NCI-H2107 treated with DMSO at 0.1 percent for 48 hours (cell line): ENCODE data around the gene SELENOI.
"Not testable (repeated sequence)": the region's sequence is repeated elsewhere in the genome, so short reads cannot be mapped to it uniquely, and the experiment has no call there.

ENCODE experiments used
- DNase-seq: peaks from one replicate; lab custom pipeline; 2025; ENCODE audit not compliant: unreplicated experiment; lab: John Stamatoyannopoulos, UW

SELENOI gene

DNA sequence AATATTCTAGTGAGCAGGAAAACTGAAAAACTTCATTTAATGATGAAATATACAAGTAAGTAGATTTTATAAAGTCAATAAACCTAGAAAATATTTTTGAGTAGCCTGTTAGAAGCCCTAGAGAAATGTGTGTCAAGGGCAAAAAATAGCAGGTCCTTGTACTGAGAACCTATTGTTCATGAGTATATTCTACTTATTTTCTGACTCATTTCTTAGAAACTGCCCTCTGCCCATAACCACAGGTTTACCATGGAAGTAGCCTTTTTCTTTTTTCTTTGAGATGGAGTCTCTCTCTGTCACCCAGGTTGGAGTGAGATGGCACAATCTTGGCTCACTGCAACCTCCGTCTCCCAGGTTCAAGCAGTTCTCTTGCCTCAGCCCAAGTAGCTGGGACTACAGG lies 19.4 kb upstream of the SELENOI start:
- DNase-seq: no peak

DNA sequence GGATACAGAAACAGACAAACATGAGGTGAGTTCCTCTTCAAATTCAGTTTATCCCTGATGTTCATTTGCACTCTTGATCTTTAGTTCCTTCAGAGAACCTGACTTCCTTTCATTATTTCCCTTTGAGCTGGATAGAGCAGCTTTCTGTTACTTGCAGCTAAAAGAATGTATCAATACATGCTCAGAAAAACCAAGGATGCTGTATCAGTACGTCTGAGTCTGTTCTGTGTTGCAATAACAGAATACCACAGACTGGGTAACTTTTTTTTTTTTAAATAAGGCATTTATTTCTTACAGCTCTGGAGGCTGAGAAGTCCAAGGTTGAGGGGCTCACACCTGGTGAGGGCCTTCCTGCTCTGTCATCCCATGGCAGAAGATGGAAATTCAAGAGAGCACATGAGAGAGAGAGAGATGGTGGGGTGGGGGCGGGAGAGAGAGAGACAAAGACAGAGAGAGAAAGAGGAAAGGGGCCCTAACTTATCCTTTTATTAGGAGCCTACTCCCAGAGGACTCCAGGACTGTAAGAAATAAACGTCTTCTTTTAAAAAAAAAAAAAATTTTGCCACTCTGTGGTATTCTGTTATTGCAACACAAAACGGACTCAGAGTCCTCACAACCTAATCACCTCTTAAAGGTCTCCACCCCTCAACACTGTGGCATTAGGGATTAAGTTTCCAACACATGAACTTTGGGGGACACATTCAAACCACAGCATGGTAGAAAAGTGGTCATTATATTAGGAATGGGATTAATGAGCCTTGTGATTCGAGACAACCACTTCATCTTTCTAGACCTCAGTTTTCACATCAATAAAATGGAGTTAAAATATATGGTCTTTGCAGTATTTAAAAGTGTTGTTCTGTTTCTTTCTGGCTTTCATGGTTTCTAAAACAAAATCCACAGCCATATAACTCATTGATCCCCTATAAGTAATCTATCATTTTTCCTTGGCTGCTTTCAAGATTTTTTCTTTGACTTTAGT lies 18.4 kb upstream of the SELENOI start:
- DNase-seq: no peak

DNA sequence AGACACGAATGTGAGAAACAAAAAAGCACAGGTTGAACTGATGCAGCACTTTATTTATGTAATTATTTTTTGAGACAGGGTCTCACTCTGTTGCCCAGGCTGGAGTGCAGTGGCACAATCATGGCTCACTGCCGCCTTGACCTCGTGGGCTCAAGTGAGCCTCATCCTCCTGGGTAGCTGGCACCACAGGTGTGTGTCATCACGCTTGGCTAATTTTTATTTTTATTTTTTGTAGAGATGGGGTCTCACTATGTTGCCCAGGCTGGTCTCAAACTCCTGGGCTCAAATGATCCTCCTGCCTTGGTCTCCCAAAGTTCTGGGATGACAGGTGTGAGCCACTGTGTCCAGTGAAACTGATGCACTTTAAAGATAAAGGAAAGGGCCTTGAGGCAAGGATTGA lies 16.9 kb upstream of the SELENOI start:
- DNase-seq: not testable (repeated sequence)

DNA sequence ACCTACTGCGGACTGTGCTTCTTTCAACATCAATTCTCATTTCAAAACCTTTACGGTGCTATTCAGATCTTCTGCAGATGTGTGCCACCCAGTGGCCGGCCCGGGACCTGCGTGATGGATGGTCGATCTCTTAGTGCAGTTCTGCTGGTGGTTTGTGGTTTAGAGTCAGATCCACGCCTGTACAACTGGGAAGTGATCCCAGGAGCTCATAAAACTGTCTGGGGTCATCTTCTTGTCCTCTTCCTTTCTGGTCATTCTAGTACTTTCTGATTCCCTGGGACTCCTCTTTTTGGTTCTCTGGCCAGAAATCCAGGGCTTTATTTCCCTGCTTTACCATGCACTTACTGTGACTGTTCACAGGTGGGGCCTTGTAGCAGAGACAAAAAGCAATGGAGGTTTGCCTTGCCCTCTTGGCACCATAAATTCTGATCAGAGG lies 15.8 kb upstream of the SELENOI start:
- DNase-seq: peak; percentile 71

DNA sequence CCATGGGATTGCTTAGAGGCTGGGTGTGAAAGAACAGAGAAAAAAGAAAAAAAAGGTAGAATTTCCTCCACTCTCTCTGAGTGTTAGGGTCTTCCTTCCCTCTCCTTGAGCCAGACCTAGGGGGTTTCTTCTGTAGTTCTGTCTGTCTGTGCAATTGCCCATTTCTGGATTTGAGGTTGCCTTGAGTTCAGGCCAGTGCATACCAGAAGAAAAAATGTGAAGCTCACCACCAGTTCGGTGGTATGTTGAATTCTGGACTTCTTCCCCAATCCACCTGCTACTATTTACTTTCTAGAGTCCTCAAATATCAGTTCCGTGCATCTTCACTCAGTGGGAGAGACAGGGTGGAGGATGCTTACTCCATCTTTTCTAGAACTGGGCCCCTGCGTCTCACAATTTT lies 15.3 kb upstream of the SELENOI start:
- no peak for DNase-seq

DNA sequence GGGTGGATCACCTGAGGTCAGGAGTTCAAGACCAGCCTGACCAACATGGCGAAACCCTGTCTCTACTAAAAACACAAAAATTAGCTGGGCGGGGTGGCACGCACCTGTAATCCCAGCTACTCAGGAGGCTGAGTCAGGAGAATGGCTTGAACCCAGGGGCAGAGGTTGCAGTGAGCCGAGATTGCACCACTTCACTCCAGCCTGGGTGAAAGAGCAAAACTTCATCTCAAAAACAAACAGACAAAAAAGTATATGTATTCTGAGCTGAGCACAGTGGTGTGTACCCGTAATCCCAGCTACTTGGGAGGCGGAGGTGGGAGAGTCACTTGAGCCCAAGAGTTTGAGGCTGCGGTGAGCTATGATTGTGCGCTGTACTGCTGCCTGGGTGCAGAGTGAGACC lies 14.6 kb upstream of the SELENOI start:
- DNase-seq: not testable (repeated sequence)

DNA sequence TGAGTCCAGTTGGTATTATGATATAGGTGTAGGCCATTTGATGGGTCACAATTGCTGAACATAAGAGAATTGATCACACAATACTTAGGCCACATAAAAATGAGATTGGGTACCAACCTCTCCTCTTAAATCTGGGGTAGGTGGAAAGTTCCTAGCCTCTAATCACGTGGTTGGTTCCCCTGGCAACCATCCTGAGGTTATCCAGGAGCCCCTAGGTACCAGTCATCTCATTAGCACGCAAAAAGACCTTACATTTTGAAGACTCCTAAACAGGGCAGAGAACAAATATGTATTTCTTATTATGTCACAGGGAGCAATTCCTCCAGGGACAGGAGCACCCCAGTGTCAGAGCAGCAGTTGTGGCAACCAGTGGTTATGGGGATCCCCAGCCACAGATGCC lies 12.7 kb upstream of the SELENOI start:
- no peak for DNase-seq

DNA sequence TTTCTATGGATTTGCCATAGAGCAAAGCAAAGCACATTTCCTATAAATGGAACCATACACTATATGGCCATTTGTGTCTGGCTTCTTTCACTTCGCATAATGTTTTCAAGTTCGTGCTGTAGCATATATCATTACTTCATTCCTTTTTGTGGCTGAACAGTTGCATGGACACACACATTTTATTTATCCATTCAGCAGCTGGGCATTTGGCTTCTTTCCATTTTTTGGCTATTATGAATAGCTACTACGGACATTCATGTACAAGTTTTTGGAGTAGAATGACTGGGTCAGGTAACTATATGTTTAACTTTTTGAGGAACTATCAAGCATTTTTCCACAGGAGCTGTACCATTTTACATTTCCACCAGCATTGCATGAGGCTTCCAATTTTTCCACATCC lies 10.7 kb upstream of the SELENOI start:
- no peak for DNase-seq

DNA sequence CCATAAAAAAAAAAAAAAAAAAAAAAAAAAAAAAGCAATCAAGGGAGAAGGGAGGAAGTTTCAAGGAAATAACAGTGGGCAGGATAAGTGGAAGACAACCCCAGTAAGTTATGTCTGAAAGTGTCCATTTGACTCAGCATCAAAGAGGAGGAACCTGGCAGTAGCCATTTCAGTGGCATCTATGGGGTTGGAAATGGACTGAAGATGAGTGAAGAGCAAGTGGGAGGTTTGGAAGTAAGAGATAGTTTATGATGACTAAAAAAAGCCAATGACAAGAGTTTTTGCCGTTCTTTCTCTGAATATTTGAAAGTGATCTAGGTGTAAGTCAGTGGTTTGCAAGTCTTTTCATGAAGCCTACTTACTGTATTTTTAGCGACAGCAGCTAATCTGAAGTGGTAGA lies 9.2 kb upstream of the SELENOI start:
- no peak for DNase-seq

DNA sequence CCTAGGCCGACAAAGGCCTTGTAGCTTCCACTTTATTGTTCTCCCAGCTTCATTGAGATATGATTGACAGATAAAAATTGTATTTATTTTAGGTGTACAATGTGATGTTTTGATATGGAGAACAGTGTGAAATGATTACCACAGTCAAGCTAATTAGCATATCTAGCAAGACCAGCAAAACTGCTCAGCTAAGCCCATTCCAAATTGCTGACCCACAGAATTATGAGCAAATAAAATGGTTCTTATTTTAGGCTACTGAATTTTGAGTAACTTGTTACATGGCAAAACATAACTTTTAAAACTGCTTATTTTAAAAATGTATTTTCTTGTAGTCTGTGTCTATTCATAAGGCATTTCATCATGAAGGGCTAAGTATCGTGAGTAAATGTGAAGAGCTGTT lies 8.6 kb upstream of the SELENOI start:
- DNase-seq: no peak

DNA sequence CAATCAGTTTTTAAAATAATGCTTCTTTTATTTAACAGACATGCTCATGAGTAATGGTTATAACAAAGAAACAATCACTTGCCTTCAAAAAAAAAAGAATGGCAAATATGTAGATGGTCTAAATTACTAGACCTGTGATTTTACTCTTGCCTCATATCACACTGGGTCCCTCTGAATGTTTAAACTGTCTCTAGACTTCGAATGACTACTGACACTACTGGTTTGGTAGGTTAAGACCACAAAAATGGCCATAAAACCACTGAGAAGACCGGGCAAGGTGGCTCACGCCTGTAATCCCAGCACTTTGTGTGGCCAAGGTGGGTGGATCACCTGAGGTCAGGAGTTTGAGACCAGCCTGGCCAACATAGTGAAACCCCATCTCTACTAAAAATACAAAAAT lies 5.1 kb upstream of the SELENOI start:
- no peak for DNase-seq

DNA sequence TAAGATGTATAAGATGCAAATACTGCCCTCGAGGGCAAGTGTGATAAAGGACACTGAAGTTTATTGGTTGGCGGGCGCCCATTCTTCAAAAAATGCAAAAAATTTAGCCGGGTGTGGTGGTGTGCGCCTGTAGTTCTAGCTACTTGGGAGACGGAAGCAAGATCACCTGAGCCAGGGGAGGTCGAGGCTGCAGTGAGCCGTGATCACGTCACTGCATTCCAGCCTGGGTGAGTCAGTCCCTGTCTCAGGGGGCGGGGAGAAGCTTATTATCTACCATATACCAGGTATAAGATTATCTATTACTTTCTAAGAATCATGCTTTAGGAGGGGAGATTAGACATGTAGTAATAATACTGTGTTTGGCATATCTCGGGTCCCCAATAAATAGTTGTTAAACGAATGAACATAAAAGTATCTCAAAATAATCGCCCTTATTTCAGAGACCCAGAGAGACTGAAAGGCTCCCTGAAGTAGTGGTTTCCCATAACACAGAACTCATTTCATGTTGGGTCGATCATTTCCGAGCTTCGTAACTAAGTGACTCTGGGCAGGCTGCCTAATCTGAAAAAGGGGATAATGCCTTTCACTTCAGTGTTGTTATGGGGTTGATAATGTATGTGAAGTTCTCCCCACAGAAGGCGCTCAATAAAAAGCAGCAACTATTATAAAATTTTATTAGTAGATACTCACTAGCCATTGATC lies 1.2 kb upstream of the SELENOI start:
- DNase-seq: no peak

DNA sequence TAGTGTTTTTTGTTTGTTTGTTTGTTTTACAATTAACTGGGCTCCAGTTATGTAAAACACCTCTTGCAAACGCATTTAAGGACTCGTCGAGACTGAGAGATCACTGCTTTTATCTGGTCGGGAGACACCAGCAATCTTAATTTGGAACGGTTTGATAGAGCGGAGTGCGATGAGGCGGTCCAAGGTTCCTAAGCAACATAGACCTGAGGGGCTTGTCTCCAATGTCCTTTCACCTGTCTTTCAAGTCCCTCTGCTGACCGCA lies 729 bp upstream of the SELENOI start:
- peak; percentile 33 for DNase-seq

DNA sequence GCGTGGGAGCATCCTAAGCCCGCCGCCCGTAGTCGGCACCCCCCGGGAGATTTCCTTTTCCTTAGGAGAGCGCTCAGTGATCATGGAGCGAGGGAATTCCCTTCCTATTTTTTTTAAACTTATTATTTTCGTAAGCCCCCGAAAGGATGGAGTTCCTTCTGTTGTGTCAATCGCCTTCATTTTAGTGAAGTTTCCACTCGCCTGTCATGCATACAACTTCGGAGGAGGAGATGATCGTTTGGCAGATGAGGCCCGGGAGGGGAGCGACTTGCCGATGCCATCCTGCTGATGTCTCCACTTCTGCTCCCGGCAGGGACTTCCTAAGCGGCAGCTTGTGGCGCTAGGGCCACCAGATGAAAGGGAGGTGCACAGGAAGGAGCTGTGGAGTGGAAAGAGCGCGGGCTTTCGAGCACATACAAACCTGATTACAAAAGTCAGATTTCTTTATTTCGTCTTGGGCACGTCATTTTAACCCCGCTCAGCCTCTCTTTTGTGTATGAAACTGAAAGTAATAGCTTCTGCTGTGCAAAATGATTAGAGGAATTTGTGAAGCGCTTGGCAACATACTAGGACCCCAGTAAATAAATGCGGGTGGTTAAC lies 611 bp downstream of the SELENOI start, which contains the start of gene ADGRF3:
Gene ADGRF3 (minus strand): TSS at position 336 of the 600 bp plus-strand sequence. CDS start 555 bp downstream, outside the sequence.
- DNase-seq: peak; percentile 38

DNA sequence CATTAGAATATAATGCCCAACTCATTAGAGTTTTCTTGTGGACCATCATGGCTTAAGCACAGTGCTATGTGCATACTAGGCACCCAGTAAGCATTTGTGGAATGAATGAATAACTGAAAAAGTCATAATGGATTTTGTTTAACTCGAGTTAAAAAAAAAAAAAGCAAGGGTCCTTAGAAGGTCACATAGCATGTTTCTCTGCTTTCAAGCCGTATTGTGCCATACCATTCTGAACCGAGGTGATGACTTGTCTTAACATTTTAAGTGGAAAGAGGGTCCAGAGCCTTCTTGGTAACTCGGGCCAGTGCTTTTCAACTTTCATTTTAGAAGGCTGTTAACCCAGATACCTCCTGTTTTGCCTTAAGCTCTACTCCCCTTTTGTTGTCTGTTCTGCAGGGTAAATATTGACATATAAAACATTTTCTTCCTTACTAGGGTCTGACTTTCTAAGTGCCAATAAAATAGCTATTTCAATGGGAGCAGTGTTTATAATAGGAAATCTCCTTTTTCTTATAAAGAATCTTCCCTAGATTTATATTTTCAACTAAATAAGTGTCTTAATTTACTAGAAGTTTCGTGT lies 1.4 kb downstream of the SELENOI start:
- no peak for DNase-seq

DNA sequence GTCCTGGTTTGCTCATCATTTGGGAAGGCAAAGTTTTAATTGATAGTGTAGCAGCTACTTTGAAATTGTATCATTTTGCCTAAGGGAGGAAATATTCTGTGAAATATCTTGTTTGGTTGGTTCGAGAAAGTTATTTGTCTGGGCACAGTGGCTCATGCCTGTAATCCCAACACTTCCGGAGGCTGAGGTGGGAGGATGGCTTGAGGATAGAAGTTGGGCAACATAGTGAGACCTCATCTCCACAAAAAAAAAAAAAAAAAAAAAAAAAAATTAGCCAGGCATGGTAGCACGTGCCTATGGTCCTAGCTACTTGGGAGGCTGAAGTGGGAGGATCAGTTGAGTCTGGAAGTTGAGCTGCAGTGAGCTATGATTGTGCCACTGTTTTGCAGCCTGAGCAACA lies 3.7 kb downstream of the SELENOI start:
- DNase-seq: no peak

DNA sequence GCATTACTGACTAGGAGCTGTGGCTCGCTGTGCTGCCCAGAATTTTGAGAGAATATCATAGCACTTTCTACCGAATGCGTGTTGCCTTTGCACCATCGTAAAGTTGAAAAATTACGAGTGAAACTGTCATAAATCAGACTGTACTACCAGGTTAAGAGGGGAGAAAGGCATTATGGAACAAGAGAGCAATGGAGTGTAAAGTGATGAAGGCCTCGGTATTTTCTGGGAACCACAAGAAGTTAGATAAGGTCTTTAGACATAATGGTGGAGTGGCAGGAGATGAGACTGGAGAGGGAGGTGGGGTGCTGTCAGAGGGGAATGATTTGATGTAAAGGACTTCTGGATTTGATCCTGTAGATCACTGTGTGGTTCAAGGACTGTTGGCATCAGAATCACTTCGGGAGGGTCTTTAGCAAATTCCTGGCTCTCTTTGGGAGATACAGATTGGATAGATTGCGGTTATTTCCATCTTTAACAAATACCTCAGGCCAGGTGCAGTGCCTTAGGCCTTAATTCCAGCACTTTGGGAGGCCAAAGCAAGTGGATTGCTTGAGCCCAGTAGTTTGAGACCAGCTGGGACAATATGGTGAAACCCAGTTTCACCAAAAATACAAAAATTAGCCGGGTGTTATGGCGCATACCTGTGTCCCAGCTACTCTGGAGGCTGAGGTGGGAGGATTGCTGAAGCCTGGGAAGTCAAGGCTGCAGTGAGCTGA lies 5.6 kb downstream of the SELENOI start:
- DNase-seq: no peak

DNA sequence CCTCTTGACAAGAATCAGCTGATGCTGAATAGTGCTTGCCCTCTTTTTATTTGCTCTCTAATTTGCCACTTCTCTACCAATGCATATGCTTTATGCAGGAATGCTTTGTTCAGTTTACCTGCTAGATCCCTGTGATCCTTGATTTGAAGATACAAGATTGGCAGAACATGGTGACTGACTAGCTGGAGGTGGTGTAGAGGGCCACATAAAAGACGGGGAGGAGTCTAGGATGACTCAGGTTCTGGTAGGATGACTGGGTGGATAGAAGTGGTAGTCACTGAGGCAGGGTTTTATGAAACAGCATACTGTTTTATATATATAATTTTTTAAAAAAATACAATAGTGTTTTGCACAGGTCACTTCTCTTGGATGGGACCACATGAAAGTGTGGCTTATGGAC lies 6.9 kb downstream of the SELENOI start:
- DNase-seq: no peak

DNA sequence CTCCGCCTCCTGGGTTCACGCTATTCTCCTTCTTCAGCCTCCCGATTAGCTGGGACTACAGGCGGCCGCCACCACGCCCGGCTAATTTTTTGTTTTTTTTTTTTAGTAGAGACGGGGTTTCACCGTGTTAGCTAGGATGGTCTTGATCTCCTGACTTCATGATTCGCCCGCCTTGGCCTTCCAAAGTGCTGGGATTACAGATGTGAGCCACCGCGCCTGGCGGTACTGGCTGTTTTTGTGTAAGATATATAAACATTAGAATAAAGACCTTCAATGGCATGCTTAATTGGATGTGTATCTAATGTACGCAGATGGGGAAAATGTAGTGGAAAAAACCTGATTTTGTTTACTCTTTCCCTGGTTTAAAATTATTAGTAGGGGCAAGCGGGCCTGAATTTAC lies 8.5 kb downstream of the SELENOI start:
- not testable (repeated sequence) for DNase-seq

DNA sequence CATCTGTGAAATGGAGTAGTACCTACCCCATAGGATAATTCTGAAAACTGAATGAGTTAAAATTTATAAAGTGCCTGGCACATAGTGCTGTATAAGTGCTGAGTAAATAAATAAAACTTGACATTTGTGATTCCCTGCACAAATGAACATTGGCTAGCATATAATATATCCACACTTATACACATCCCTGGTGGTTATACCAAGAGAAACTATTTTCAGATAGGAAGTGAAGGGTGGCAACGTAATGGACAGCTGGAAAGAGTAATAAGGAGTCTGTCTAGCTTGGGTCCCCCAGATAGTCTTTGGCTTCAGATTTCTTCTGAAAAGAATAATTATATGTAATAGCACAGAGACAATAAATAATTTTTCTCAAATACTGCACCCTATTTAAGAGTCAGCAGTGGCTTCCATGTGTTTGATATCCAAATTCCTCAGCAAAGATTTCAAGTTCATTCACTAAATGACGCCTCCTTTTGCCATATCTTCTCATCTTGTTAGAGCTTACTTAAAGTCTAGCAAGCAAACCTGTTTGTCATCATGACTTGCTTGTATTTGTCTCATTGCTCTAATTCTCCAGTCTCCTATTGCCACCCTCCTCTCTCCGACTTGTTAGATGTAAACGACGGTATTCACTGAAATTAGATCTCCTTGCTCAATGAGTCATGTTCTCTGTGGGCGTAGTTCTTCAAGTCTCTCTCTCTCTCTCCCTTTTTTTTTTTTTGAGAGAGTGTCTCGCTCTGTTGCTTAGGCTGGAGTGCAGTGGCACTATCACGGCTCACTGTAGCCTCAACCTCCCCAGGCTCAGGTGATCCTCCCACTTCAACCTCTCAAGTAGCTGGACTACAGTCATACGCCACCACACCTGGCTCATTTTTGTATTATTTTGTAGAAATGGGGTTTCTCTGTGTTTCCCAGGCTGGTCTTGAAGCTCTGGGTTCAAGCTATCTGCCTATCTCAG lies 9.4 kb downstream of the SELENOI start:
- peak; percentile 77 for DNase-seq
